ENCODE data around the gene CLEC4M. TPM values are rescaled to one million over a fixed set of nuclear protein-coding genes. Genes with fewer than 3 reads are reported as not detected.

The CLEC4M gene
- total and polyA plus RNA-seq, 4 donors: 22.2 to 33.5 (median 32.9) TPM

- Histone ChIP-seq H3K9ac (ENCODE audit: low read depth in 1 of 2, low read length in 2 of 2) (no peak overlapping the region), H3K4me1 (ENCODE audit: control insufficient read depth in 4 of 4, insufficient read depth in 4 of 4, low read length in 3 of 4) (no peaks in the 10 kb centered on the region), H3K27me3 (ENCODE audit: control insufficient read depth in 4 of 4, insufficient read depth in 4 of 4, low read length in 3 of 4) (no peaks in the 10 kb centered on the region), H3K36me3 (ENCODE audit: control insufficient read depth in 4 of 4, insufficient read depth in 3 of 4, low read depth in 1 of 4, low read length in 3 of 4) (no peaks in the 10 kb centered on the region), H3K27ac (ENCODE audit: low read depth in 1 of 2, low read length in 2 of 2) (no peak overlapping the region), H3K9me3 (ENCODE audit: control insufficient read depth in 4 of 4, low read length in 3 of 4) (peaks cover 0 to 7% (median 4%) of the 10 kb centered on the region in 4 donors), H3K4me3 (ENCODE audit: low read depth in 1 of 3, low read length in 3 of 3) (no peak overlapping the region)
- no peak for DNase-seq (ENCODE audit: low spot score)
- TF ChIP-seq HNF4A (conservative IDR thresholded peaks at IDR 0.05) (no peak), ATF3 (IDR thresholded peaks at IDR 0.05) (no peak), REST (IDR thresholded peaks at IDR 0.05) (no peak), MAX (IDR thresholded peaks at IDR 0.05) (no peak), RXRA (IDR thresholded peaks at IDR 0.05) (no peak), RAD21 (IDR thresholded peaks at IDR 0.05) (no peak), TAF1 (conservative IDR thresholded peaks at IDR 0.05) (no peak), YY1 (IDR thresholded peaks at IDR 0.05) (no peak), GABPA (IDR thresholded peaks at IDR 0.05 in 1 of 2, conservative IDR thresholded peaks at IDR 0.05 in 1 of 2) (no peak), CTCF (IDR thresholded peaks at IDR 0.05; ENCODE audit: low read depth, low read length, missing input control) (no peak), ZBTB33 (IDR thresholded peaks at IDR 0.05) (no peak)
- 55% methylated on average over 8 of the region's 8 CpGs for whole genome bisulfite sequencing
Observed at GRCh38 chr19:7718668-7719067, 44.4 kb upstream of the CLEC4M start.

- Histone ChIP-seq H3K9me3 (ENCODE audit: control insufficient read depth in 4 of 4, low read length in 3 of 4) (peaks cover 0 to 7% (median 4%) of the 10 kb centered on the region in 4 donors), H3K36me3 (ENCODE audit: control insufficient read depth in 4 of 4, insufficient read depth in 3 of 4, low read depth in 1 of 4, low read length in 3 of 4) (no peaks in the 10 kb centered on the region), H3K27ac (ENCODE audit: low read depth in 1 of 2, low read length in 2 of 2) (no peak overlapping the region), H3K4me1 (ENCODE audit: control insufficient read depth in 4 of 4, insufficient read depth in 4 of 4, low read length in 3 of 4) (no peaks in the 10 kb centered on the region), H3K27me3 (ENCODE audit: control insufficient read depth in 4 of 4, insufficient read depth in 4 of 4, low read length in 3 of 4) (no peaks in the 10 kb centered on the region), H3K4me3 (ENCODE audit: low read depth in 1 of 3, low read length in 3 of 3) (no peak overlapping the region), H3K9ac (ENCODE audit: low read depth in 1 of 2, low read length in 2 of 2) (no peak overlapping the region)
- TF ChIP-seq REST (IDR thresholded peaks at IDR 0.05) (no peak), NR2F2 (IDR thresholded peaks at IDR 0.05) (no peak), CTCF (IDR thresholded peaks at IDR 0.05; ENCODE audit: low read depth, low read length, missing input control) (no peak), RAD21 (IDR thresholded peaks at IDR 0.05) (no peak), TAF1 (conservative IDR thresholded peaks at IDR 0.05) (no peak), YY1 (IDR thresholded peaks at IDR 0.05) (no peak), HNF4G (IDR thresholded peaks at IDR 0.05) (no peak), FOXA2 (IDR thresholded peaks at IDR 0.05) (no peak)
- WGBS: 90% methylated on average over 6 of the region's 6 CpGs
- DNase-seq (ENCODE audit: low spot score): no peak
Observed at GRCh38 chr19:7720351-7720750, 42.7 kb upstream of the CLEC4M start.

All from liver (tissue), 9 donors.